GM21717 (cell line): ENCODE measurements around the gene GALNT14.

Experiments used
- ATAC-seq: cut with Tn5 transposase; IDR thresholded peaks from one replicate; pipeline ENCODE4 v1.9.1; 2021; ENCODE audit warnings: mild to moderate bottlenecking, moderate library complexity; ENCODE audit not compliant: unreplicated experiment

The GALNT14 gene

GRCh38 chr2:30981510-30981909 lies 156.7 kb downstream of the GALNT14 start:
- ATAC-seq, result no peak

GRCh38 chr2:30981096-30981495 lies 157.1 kb downstream of the GALNT14 start:
- ATAC-seq, result no peak

GRCh38 chr2:30979822-30980245 lies 158.4 kb downstream of the GALNT14 start:
- ATAC-seq, result no peak

- no peak for ATAC-seq
These were observed 159.4 kb downstream of the GALNT14 start for GRCh38 chr2:30978854-30979253.

GRCh38 chr2:30978044-30978443 lies 160.2 kb downstream of the GALNT14 start:
- no peak for ATAC-seq

GRCh38 chr2:30975156-30975555 lies 163.1 kb downstream of the GALNT14 start:
- no peak for ATAC-seq

- ATAC-seq, result no peak
These were observed 163.7 kb downstream of the GALNT14 start for GRCh38 chr2:30974554-30974953.

- ATAC-seq, result no peak
These were observed 164.1 kb downstream of the GALNT14 start for GRCh38 chr2:30974092-30974491.

- no peak for ATAC-seq
These were observed 166.8 kb downstream of the GALNT14 start for GRCh38 chr2:30971231-30972025.

- ATAC-seq, result no peak
These were observed 169.4 kb downstream of the GALNT14 start for GRCh38 chr2:30968660-30969397.

- no peak for ATAC-seq
These were observed 171.5 kb downstream of the GALNT14 start for GRCh38 chr2:30966786-30967185.

GRCh38 chr2:30965022-30965531 lies 173.2 kb downstream of the GALNT14 start:
- ATAC-seq, result no peak

- no peak for ATAC-seq
These were observed 173.8 kb downstream of the GALNT14 start for GRCh38 chr2:30964334-30965005.

- no peak for ATAC-seq
These were observed 175.1 kb downstream of the GALNT14 start for GRCh38 chr2:30963184-30963583.

- ATAC-seq, result no peak
These were observed 178.0 kb downstream of the GALNT14 start for GRCh38 chr2:30960213-30960612.

- ATAC-seq, result no peak
These were observed 178.6 kb downstream of the GALNT14 start for GRCh38 chr2:30959653-30960052.

GRCh38 chr2:30958918-30959265 lies 179.3 kb downstream of the GALNT14 start:
- no peak for ATAC-seq

GRCh38 chr2:30958193-30958917 lies 179.9 kb downstream of the GALNT14 start:
- ATAC-seq, result no peak

GRCh38 chr2:30957591-30957990 lies 180.6 kb downstream of the GALNT14 start:
- ATAC-seq, result no peak

GRCh38 chr2:30956995-30957394 lies 181.2 kb downstream of the GALNT14 start:
- no peak for ATAC-seq
